Measurements from ENCODE around the gene AKAP6.

AKAP6 gene

DNA sequence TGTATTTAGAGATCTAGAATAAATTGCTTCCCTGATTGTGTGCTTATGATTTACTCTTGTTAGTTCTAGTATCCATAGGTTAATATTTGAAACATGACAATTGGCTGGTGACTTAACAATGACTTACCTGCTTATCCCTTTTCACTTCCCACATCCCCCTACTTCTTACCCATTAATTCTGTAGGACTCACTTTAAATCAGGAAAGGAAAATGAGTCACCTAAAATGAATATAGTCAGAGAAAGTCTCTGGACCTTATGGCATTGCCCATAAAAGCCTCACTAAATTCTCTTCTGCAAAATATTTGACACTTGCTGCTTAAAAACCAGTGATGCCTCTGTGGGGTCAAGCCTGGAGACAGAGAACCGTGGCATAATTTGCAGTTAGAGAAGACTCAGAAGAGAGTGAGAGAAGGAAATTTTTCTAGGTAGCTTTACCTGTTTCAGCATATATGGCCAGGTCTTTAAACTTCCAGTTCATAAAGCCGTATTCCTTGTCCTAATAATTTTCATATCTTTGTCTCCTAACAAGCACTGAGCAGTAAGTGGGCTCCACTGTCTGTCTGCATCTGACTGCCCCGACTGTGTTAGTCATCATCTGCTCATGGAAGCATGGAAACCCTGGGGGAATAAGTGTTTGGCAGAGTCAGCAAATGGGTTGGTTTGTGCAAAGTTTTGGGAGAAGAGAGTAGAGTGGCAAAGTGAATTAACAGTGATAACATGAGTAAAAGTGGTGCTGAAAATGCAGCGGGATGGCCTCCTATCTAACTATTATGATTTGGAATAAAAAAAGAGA lies 294.4 kb downstream of the AKAP6 start:
- no peak for DNase-seq (ENCODE audit: low spot score)

DNA sequence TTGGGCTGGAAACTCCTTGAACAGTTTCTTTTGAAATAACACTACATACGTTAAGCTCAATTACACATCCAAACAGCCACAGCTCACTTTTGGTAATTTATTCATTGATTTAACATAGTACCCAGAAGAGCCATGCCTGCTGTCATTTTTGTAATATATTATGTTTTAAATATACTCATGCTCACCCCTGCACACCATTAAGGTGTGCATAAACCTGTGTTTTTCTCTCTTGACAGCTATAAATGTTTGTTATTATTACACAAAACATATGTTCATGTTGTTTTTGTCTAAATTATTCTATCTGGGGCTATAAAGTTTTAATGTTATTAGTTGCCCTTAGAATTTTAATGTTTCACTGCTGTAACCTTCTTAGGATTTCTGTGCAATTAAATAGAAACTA lies 296.1 kb downstream of the AKAP6 start:
- no peak for DNase-seq (ENCODE audit: low spot score)

DNA sequence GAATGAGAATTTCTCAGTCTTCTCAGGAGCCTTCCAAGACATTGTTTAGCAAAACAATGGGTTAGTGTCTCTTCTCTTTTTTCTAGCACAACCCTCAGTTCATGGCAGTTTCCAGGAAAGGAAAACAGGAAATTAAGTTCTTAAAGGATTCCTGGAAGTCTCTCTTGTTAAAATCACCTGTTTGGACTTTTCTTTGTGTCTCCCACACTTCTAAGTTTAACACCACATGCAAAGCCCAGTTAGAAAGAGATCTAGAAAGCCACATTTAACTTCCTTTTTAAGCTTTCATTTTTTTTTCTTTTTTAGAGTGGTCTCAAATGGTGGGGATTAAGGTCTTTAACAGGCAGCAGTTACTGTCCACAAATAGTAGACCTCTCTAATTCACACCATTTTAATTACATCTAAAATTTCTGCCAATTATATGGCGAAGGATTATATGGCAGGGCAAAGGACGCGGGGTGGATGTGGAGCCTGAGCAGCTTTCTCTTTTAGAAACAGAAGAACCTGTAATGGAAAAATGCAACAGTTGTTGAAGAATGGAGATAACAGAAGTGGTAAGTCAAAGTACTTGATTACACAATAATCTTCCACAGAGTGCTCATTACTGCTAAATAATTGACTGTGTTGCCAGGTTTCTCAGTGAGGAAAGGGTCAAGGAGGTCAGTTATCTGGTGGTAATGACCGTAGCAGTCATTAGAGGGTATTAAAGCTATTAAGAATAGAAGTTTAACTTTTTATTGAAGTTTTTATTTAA lies 298.6 kb downstream of the AKAP6 start:
- no peak for DNase-seq (ENCODE audit: low spot score)

DNA sequence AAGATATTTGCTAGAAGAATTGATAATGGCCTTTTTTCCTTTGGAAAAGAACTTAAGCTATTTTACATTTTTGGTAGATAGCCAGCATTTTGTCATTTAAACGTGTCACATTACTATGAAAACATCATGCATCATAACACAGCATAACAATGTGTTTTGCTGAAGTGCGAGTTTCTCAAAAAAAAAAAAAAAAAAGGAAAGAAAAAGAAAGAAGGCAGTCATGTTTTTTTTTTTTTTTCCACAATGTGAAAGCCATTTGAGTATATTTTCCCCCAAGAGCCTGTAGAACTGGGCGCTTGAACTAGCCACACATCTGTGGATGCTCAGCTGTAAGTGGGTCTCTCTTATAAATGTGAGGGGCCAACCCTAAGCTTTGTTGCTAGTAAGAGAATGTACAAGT lies 300.1 kb downstream of the AKAP6 start:
- no peak for DNase-seq (ENCODE audit: low spot score)

DNA sequence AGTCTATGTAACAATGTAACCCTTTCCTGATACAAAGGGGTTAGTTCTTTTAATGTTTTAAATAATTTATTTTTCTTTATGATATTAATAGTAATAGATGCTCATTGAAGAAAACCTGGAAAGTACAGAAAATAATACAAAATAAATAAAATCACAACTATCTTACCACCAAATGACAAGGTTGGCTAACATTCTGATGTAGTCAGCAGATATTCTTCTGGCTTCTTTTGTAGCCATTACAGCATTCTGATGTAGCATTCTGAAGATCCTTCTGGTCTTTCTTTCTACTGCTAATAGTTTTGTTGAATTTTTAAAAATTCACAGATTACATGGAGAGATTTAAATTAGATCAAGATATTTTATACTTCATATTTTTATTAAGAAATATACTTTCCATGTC lies 301.6 kb downstream of the AKAP6 start:
- DNase-seq (ENCODE audit: low spot score) = no peak

DNA sequence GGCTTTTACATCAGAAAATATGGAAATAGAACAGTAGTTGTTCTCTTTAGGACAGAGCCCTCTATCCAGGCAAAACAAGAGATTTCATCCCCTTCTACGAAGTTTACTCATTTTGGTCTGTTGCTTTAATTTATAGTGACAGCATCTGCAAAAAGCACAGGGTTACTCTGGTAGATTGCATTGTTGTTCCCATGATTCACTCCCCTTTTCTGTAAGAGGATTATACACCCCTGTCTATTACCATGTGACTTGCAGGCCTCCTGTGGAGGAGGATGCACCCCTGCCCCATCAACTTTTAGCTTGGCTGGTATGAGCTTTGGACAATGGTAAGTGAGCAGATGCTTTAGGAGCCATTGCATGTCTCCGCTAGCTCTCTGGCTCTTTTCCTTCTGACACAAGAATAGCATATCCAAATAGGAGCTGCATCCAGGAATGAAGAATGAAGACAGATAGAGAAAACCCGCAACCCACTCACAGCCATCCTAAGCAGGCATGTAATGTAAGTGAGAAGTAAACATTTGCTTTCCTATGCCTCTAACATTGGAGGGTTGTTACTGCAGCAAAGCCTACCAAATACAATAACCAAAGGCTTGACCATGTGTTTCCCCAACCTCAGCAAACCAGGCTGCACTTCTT lies 304.2 kb downstream of the AKAP6 start:
- DNase-seq (ENCODE audit: low spot score) = no peak

DNA sequence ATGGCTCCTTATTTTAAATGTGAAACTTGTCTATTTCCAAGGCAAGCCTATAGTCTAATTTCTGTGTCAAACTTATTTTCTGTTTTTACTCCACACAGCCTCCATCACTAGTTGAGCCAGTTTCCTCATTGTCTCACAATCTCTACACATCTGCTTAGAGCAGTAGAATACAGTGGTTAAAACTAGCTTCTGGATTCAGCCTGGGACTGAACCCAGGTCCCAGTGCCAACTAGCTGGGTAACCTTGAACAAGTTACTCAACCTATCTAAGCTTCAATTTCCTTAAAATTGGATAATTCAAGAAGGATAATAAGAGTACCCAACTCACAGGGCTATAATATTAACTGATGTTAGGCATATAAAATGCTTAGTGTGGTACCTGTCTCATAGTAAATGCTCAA lies 304.8 kb downstream of the AKAP6 start:
- no peak for DNase-seq (ENCODE audit: low spot score)

DNA sequence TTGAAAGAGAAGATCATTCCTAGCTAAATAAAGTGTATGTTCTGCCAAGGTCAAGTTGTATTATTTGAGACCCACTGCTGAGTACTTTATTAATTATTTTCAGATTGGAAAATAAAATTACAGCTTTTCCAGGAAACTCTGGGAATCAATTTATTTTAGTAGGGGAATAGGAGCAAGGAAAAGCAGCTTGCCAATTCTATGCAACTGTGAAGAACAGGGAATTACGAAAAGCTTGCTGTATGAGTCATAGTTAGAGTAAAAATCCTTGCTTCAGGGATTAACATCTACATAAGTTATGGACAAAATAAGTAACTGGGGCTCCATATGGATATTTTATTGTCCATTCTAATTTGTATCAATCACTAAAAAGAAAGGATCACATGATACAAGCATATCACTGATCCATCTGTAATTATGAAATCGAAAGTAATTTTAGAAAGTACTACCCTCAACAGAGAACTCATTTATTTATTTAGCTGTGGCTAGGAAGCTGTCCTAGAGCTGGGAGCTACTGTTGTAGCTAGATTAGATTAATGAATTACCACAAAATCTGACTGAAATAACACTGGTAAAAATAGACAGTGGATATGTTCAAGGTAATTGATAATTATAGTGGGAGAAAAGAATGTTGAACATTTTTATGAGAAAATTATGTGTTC lies 306.1 kb downstream of the AKAP6 start:
- no peak for DNase-seq (ENCODE audit: low spot score)

DNA sequence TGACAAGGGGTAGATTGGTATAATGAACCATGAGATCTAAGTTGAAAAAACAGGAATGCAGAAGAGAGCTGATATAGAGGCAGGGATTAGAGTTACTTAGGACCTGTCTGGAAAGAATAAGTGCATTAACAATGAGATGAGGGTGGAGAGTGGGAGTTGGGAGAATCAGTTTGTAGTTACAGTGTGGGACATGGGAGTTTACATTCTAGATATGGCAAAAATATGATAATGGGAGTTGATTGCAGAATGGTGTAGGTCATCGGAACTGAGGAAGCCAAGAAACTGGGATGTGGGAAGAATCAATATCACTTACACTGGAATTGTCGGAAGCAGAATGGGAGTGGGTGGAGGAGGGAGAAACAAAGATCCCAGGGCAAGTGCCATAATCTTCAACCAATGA lies 308.5 kb downstream of the AKAP6 start:
- no peak for DNase-seq (ENCODE audit: low spot score)

DNA sequence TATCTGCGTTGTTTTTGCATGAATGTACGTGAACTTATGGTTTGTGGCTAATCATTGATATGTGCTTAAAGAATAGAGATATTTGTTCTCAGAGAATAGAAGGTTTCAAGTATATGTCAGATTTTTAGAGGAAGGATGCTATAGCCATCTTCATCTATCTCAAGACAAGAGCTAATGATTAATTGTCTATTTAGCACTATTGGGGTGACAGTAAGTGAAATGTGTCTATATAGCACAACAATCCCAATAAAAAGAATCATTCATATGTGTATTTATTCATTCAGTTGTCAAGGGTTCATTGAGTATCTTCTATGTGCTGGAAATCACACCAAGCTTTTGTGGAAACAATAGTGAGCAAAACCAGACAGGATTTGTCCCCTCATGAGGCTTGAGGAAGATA lies 310.1 kb downstream of the AKAP6 start:
- DNase-seq (ENCODE audit: low spot score) = no peak

DNA sequence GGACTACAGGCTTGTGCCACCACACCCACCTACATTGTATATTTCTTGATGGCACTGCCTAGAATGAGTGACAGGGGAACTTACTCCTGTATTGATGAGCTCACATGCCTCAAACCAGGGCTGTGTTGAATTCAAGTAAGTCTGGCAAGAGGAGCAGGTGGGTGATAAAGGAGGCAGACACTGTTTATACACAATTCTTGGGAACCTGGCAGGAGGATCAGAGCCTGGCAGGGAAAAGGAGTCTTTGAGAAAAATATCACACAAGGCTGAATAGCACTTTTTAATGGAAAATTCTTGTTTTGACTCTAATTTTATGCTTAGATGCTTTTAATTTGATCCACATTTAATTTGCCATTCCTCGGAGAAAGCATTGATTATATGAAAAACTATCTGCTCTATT lies 316.5 kb downstream of the AKAP6 start:
- no peak for DNase-seq (ENCODE audit: low spot score)

DNA sequence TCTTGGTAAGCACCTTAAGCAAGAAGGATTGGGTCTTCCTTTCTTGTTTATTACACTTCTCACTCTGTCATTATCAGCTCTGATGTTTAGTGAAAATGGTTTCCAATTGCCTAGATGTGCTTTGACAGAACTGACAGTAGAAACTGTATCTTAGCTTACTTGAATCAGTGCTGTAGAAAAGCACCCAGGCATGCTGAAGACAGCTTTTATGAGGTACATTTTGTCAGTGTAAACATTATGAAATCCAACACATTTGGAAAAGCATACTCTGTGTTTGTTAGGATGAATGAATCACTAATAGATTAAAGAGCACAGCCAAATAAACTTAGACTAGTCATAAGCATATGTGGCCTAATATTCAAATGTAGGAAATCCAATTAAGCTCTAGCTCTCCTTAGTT lies 319.3 kb downstream of the AKAP6 start:
- no peak for DNase-seq (ENCODE audit: low spot score)

DNA sequence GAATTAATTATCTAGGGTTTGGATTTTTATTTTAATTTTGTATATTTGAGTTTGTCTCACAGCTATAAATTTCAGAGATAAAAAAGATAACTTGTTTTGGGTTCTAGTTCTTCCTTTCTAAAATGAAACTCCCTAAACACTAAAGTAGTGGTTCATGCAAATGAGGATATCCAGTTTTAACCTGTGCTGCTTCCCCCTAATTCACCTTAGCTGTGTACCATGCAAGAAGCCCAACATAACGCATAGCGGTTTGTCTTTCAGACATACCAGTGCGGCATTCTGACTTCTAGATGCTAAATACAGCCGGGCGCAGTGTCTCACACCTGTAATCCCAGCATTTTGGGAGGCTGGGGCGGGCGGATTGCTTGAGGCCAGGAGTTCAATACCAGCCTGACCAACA lies 320.9 kb downstream of the AKAP6 start:
- no peak for DNase-seq (ENCODE audit: low spot score)

DNA sequence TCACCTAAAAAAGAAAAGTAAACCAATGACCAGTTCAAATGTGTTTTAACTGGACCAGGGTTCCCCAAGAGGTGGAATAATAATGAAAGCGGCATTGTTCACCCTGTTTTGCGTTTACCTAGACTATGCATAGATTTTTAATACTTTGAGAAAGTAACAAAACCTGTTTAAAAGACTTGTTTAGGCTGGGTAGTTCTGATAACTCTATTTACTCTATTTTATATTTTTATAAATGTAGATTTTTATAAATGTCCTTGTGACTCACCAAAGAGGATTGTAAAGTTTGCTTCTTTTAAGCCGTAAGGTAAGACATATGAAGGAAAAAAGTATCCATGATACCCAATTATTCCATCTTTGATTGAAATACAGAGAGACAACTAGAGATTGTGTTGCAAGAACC lies 321.6 kb downstream of the AKAP6 start:
- no peak for DNase-seq (ENCODE audit: low spot score)

DNA sequence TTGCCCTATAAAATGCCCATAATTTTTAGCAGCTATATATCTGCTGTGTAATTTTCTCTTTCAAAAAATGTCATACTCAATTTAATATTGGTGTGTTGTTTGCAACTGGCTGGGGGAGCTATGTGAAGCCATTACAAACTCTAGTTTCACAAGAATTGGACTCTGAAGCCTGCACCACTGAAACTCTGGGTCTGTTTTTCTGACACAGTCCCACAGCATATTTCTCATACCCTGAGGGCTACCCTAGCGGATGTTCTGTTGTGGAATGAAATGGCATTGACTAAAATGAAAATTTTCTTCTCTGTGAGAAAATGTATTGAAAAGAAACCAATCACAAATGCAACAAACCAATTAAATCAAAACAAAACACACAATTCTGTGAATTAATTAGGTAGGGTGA lies 325.0 kb downstream of the AKAP6 start:
- no peak for DNase-seq (ENCODE audit: low spot score)

DNA sequence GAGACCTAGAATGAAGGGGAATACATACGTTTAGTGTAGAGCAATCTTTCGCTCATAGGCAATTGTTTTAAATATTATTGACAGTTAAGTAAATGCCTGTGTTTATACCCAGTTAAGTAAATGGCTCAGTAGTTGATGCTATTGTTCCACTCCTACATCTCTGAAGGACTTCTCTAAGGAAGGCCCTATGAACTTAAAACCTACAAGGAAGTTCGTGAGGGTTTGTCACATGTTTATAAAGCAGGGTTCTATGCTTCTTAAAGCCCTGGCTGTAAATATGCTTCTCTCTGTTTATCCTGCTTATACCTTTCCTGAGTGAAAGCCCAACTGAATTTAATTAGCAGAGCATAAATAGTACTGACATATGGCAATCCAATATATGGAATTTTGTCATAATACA lies 327.5 kb downstream of the AKAP6 start:
- DNase-seq (ENCODE audit: low spot score) = no peak

DNA sequence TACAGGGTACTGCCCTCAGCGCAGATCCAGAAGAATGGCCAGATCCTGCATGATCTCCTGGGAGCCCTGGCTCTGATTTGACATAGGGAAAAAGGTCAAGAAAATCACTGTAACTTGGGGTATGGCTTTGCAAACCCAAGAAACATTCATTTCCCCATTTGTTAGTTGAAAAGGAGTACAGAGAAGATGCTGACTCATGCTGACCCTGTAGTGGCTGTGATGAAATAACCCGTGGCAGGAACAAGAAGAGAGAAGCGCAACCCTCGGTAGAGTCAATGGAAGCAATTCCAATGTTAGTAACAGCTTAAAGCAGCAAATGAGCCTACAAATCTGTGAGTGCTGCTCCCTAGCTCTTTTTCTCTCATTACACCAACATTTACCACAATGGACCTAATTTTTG lies 328.0 kb downstream of the AKAP6 start:
- DNase-seq (ENCODE audit: low spot score) = no peak

DNA sequence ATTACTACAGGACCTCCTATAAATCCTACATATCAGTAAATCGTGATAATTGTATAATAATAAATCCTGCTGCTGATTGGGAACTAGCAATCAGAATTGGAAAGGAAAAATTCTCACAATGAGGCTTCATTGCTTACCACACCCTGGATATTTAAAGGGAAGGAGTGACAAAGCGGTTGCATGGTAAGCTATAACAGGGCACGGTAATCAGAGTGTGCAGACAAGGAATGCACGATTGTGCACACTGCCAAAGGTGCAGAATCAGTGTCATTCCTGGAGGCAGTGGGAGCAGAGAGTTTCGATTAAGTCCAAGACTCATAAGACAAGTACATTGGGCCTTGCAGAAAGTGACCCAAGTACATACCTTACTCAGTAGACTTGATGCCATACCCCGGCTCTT lies 332.1 kb downstream of the AKAP6 start:
- no peak for DNase-seq (ENCODE audit: low spot score)

DNA sequence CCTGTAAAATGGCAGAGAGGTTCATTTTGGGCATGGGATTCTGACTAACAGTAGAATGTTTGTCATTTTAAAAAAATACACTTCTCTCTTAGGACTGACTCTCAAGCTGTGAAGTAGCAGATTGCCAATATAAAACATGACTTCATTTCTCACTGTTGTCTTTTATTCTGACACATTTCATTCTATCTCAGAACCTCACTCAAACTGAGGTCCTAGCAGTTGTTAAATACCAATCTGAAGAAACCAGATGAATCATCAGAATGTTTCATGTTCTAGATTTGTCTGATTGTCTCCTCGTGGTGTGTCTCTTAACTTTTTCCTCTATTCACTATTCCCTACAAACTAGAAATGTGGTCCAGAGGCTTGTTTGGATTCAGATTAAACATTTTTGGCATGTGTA lies 333.1 kb downstream of the AKAP6 start:
- no peak for DNase-seq (ENCODE audit: low spot score)

DNA sequence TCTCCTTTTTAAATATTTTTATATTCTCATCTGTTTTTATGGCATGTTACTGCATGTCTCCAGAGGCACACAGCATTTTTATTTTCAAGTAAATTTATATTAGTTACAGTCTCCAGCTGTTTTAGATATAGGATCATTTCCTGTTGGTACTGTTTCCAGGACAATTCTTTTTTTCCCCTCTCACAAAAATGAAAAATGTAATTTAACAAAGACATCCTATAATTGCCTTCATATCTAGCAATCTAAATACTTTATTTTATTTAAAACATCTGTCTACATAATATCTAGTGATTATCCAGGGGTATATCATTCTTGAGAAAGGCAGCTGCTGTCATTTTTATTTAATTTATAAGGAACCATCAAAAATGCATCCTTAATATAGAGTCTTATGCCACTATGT lies 337.2 kb downstream of the AKAP6 start:
- DNase-seq (ENCODE audit: low spot score) = no peak

DNA sequence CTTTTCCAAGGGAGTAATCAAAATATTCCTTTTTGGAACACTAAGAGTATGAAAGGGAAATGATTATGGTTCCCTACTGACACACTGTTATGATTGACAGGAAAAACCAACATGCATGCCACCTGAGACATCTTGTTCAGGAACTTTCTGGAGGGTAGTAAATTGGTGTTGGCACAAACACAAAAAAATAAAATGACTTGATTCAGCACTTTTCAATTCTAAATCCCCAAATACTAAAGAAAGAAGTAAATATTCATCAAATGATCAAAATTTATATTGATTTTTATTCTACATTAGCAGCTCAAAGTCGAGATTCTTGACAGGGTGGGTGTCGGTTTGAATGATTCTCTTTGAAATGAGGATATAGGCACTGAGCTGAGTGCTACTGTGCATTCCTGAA lies 338.2 kb downstream of the AKAP6 start:
- DNase-seq (ENCODE audit: low spot score) = no peak

DNA sequence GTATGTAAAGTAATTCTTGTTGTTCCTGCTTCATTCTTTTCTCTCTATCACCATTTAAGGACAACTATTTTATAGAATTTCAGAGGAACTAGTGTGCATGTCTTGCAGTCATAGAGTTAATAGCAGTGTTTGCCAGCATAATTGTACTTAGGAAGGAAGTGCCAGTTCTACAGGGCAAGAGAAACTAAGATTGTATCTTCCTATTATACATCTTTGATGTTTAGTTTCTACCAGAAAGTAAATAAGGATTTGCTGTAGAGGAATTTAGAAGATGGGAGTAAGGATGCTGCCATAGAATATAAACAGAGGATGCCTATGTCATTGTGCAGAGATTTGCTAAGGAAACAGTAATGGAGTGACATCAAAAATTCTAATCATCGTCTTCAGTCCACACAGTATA lies 338.7 kb downstream of the AKAP6 start:
- DNase-seq (ENCODE audit: low spot score) = no peak

DNA sequence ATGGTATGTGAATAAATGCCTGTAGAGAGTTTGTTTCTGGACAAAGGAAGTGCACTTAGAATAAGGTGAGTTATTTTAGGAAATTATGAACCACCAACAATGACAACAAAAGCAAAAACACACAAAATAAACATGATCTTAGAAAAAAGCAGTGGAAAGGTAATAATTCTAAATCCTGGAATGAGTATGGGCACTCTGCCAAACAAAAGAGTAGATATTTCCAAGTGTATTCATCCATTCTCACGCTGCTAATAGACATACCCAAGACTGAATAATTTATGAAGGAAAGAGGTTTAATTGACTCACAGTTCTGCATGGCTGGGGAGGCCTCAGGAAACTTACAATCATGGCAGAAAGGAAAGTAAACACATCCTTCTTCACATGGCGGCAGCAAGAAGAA lies 340.3 kb downstream of the AKAP6 start:
- no peak for DNase-seq (ENCODE audit: low spot score)

Measured in HuH-7 (cell line).